ENCODE data around the gene C1orf226.

- TF ChIP-seq CTCF (IDR thresholded peaks at IDR 0.05) (no peak), POLR2A (IDR thresholded peaks at IDR 0.05) (no peak)
Observed at GRCh38 chr1:162361349-162361748, 20.2 kb upstream of the C1orf226 start.

All from thyroid gland (tissue), 4 donors.